ENCODE measurements around the gene XPO4.

GRCh38 chr13:20787180-20787579, 115.4 kb downstream of the XPO4 start:
- TF ChIP-seq POLR2AphosphoS5 (IDR thresholded peaks at IDR 0.05) (no peak), CTCF (IDR thresholded peaks at IDR 0.05) (no peak)
